Hepatocyte (in vitro differentiated cells): Measurements from ENCODE around the gene SORCS3. TPM values are rescaled to one million over a fixed set of nuclear protein-coding genes. Genes with fewer than 3 reads are reported as not detected.

Experiments used
- DNase-seq: peaks from one replicate; pipeline ENCODE4 v3.0.0-alpha.2; 2016; ENCODE audit warnings: low spot score
- H2AFZ ChIP-seq: fragments of 200-600 bp; sonication (generic); 2 replicates; pipeline ENCODE4 v1.6.0; 2016; ENCODE audit warnings: antibody characterized with exemption, mild to moderate bottlenecking
- H3K27ac ChIP-seq: fragments of 200-600 bp; sonication (generic); 2 replicates; pipeline ENCODE4 v1.5.1; 2016; ENCODE audit warnings: mild to moderate bottlenecking
- H3K27me3 ChIP-seq: fragments of 200-600 bp; sonication (generic); 2 replicates; pipeline ENCODE4 v1.6.1; 2016
- H3K36me3 ChIP-seq: fragments of 200-600 bp; sonication (generic); replicated peaks from 2 replicates; pipeline ENCODE4 v1.5.1; 2016; ENCODE audit warnings: low read depth; ENCODE audit not compliant: insufficient read depth
- H3K4me1 ChIP-seq: fragments of 200-600 bp; sonication (generic); 2 replicates; pipeline ENCODE4 v1.5.1; 2016; ENCODE audit warnings: mild to moderate bottlenecking, moderate library complexity; ENCODE audit not compliant: insufficient read depth
- H3K4me2 ChIP-seq: fragments of 200-600 bp; sonication (generic); 2 replicates; pipeline ENCODE4 v1.6.0; 2016
- H3K4me3 ChIP-seq: fragments of 200-600 bp; sonication (generic); 2 replicates; pipeline ENCODE4 v1.5.1; 2016; ENCODE audit warnings: mild to moderate bottlenecking
- H3K79me2 ChIP-seq: fragments of 200-600 bp; sonication (generic); 2 replicates; pipeline ENCODE4 v1.6.0; 2017; ENCODE audit warnings: mild to moderate bottlenecking
- H3K9me2 ChIP-seq: fragments of 200-600 bp; sonication (generic); replicated peaks from 2 replicates; pipeline ENCODE4 v1.6.0; 2017; ENCODE audit warnings: mild to moderate bottlenecking; ENCODE audit not compliant: insufficient read depth
- H3K9me3 ChIP-seq: fragments of 200-600 bp; sonication (generic); 2 replicates; pipeline ENCODE4 v1.5.1; 2016; ENCODE audit warnings: low read depth, mild to moderate bottlenecking
- H4K20me1 ChIP-seq: fragments of 200-600 bp; sonication (generic); 2 replicates; pipeline ENCODE4 v1.6.0; 2016; ENCODE audit warnings: mild to moderate bottlenecking; ENCODE audit not compliant: insufficient read depth, poor library complexity, severe bottlenecking
- CTCF ChIP-seq: fragments of 200-600 bp; sonication (generic); IDR thresholded peaks from 2 replicates; pipeline ENCODE4 v1.5.1; 2016; ENCODE audit warnings: antibody characterized with exemption, mild to moderate bottlenecking; ENCODE audit not compliant: poor library complexity
- EZH2 ChIP-seq: fragments of 200-600 bp; sonication (generic); IDR thresholded peaks from 2 replicates; pipeline ENCODE4 v1.6.1; 2016; ENCODE audit warnings: antibody characterized with exemption, mild to moderate bottlenecking, borderline replicate concordance
- EZH2phosphoT487 ChIP-seq: fragments of 200-600 bp; sonication (generic); IDR thresholded peaks from one replicate; pipeline ENCODE4 v1.6.1; 2018; ENCODE audit warnings: antibody characterized with exemption, mild to moderate bottlenecking, low read depth, moderate library complexity; ENCODE audit not compliant: unreplicated experiment, severe bottlenecking
- WGBS: methylation state at CpG from one replicate; pipeline ENCODE4 v1.1.6; 2016; ENCODE audit warnings: low lambda C conversion rate; ENCODE audit errors: missing lambda C conversion rate; 5-methylcytosine and 5-hydroxymethylcytosine counted together
- polyA plus RNA-seq: library from polyadenylated mRNA; unstranded; fragments of >200 nt; fragmentation: Nextera tagmentation; extraction: Ambion mirVana; gene quantifications from 2 replicates; pipeline ENCODE4 v1.2.1, GENCODE V29; 2016
- total RNA-seq: library from RNA; depleted of rRNA; stranded (reverse); fragments of >200 nt; gene quantifications from 2 replicates; pipeline ENCODE4 v1.2.3, GENCODE V29; 2014

The SORCS3 gene
- total and polyA plus RNA-seq, 2 experiments from 2014 or later, result 0.59 to 0.80 TPM

- no peaks in the 10 kb centered on the region for H3K27me3 ChIP-seq
- H3K36me3 ChIP-seq, result no peaks in the 10 kb centered on the region
- no peaks in the 10 kb centered on the region for H4K20me1 ChIP-seq
- H3K9me3 ChIP-seq, result no peaks in the 10 kb centered on the region
- no peak overlapping the region for H3K4me2 ChIP-seq
- no peaks in the 10 kb centered on the region for H3K79me2 ChIP-seq
- H2AFZ ChIP-seq, result no peak overlapping the region
- H3K9me2 ChIP-seq, result no peaks in the 10 kb centered on the region
- no peak overlapping the region for H3K27ac ChIP-seq
- no peak for TF ChIP-seq EZH2phosphoT487
- TF ChIP-seq CTCF, result peak; percentile 64
- peak; percentile 65 for DNase-seq
- H3K4me1 ChIP-seq, result no peaks in the 10 kb centered on the region
- WGBS, result 33% methylated on average over 5 of the region's 5 CpGs
- no peak overlapping the region for H3K4me3 ChIP-seq
Measured at GRCh38 chr10:105063796-105064195, 422.7 kb downstream of the SORCS3 start.

DNA sequence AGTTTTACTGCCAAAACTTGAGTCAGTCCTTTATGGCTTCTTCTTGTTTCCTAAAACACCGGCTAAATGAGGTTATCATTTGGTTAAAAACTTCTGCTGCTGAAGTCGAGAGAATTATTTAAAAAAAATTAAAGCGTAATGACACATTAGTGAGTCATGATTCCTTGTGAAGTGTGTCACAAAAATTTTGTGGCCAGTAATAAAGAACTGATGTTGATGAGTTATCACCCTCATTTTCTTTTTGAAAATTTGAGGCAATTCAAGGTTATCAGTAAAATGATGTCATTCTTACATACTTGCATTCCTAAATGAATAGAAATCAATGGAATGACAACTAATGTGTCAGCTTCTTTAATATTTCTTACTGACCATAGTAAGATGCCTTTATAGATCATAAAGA is 427.4 kb downstream of the SORCS3 start:
- H3K36me3 ChIP-seq, result no peaks in the 10 kb centered on the region
- H3K27ac ChIP-seq, result no peak overlapping the region
- no peaks in the 10 kb centered on the region for H3K9me2 ChIP-seq
- H2AFZ ChIP-seq, result no peak overlapping the region
- H3K79me2 ChIP-seq, result no peaks in the 10 kb centered on the region
- H3K4me2 ChIP-seq, result no peak overlapping the region
- H4K20me1 ChIP-seq, result no peaks in the 10 kb centered on the region
- no peak overlapping the region for H3K4me3 ChIP-seq
- no peaks in the 10 kb centered on the region for H3K4me1 ChIP-seq
- WGBS, result 85% methylated on average over 3 of the region's 3 CpGs
- TF ChIP-seq EZH2phosphoT487 (no peak), EZH2 (no peak), CTCF (no peak)
- DNase-seq, result no peak
- no peaks in the 10 kb centered on the region for H3K9me3 ChIP-seq
- peaks cover 3% of the 10 kb centered on the region for H3K27me3 ChIP-seq

DNA sequence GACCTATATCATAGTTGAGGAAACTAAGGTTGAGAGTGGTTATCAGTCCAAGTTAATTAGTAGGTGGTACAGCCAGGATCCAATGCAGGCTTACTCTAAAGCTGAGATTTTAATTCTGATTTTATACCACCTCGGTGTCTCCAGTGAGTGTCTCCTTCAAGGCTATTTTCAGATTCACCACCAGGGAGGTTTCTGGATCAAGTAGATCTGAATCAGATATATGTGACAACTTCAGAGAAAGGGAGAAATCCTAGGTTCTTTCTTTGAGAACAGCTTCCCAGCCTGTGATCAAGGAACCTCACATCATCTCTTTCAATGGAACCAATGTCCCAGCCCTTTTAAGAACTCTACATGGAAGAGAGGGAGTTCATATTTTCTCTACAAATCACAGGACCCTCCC is 429.2 kb downstream of the SORCS3 start:
- no peak overlapping the region for H3K4me2 ChIP-seq
- H3K27me3 ChIP-seq, result peaks cover 3% of the 10 kb centered on the region
- H3K9me2 ChIP-seq, result no peaks in the 10 kb centered on the region
- no peak overlapping the region for H2AFZ ChIP-seq
- no peaks in the 10 kb centered on the region for H3K36me3 ChIP-seq
- H3K4me3 ChIP-seq, result no peak overlapping the region
- WGBS, result 81% methylated on average over 1 of the region's 1 CpG
- no peaks in the 10 kb centered on the region for H3K9me3 ChIP-seq
- H3K4me1 ChIP-seq, result no peaks in the 10 kb centered on the region
- H4K20me1 ChIP-seq, result no peaks in the 10 kb centered on the region
- H3K27ac ChIP-seq, result no peak overlapping the region
- TF ChIP-seq EZH2, result no peak
- TF ChIP-seq CTCF, result no peak
- TF ChIP-seq EZH2phosphoT487, result no peak
- no peak for DNase-seq
- no peaks in the 10 kb centered on the region for H3K79me2 ChIP-seq

DNA sequence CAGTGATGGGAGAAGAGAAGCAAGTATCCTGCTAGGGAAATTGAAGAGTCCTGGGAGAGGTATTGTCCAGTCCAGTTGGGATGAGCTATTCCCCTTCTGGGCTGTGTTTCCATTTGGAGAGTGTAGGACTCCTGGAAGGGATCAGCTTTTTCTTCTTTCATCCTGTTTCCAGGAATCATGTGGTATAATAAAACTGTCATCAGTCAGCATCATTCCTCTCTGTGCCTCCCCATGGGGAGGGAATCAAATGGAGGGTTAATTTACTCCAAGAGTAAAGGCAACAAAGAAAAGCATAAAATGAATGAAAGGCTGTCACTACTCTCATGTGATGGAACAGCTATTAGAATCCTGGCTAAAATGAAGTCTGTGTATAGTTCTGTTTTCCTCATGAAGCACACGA is 429.9 kb downstream of the SORCS3 start:
- Histone ChIP-seq H3K79me2 (no peaks in the 10 kb centered on the region), H3K4me2 (no peak overlapping the region), H3K4me1 (no peaks in the 10 kb centered on the region), H3K4me3 (no peak overlapping the region), H4K20me1 (no peaks in the 10 kb centered on the region), H3K9me3 (no peaks in the 10 kb centered on the region), H3K27me3 (peaks cover 3% of the 10 kb centered on the region), H3K9me2 (no peaks in the 10 kb centered on the region), H3K36me3 (no peaks in the 10 kb centered on the region), H3K27ac (no peak overlapping the region), H2AFZ (no peak overlapping the region)
- 62% methylated on average over 1 of the region's 1 CpG for WGBS
- DNase-seq, result no peak
- TF ChIP-seq EZH2phosphoT487, result no peak
- TF ChIP-seq CTCF, result no peak
- TF ChIP-seq EZH2, result no peak
